ENCODE results near the gene DIAPH2. TPM values are rescaled to one million over a fixed set of nuclear protein-coding genes. Genes with fewer than 3 reads are reported as not detected.
A peak's percentile ranks its signal among the peaks of the same experiment; 100 is the strongest.

The DIAPH2 gene
- total and polyA plus RNA-seq, 2 donors (not counting 1 experiment from before 2014, with no cell fraction given) = 16.8 to 18.5 TPM

GRCh38 chrX:97050392-97050791 is 365.8 kb downstream of the DIAPH2 start:
- H3K27ac ChIP-seq (ENCODE audit: insufficient read depth, low read length) = no peak overlapping the region

GRCh38 chrX:97057349-97057909 is 372.8 kb downstream of the DIAPH2 start:
- no peak overlapping the region for H3K9ac ChIP-seq (ENCODE audit: insufficient read depth, low read length)
- no peak overlapping the region for H3K27ac ChIP-seq (ENCODE audit: insufficient read depth, low read length)
- H2AFZ ChIP-seq (ENCODE audit: low read length) = no peak overlapping the region
- no peak overlapping the region for H3K4me2 ChIP-seq (ENCODE audit: extremely low read depth, insufficient read depth, low read length)
- H3K27me3 ChIP-seq (ENCODE audit: control insufficient read depth, insufficient read depth, low read length) = no peaks in the 10 kb centered on the region
- no peaks in the 10 kb centered on the region for H3K9me3 ChIP-seq (ENCODE audit: control insufficient read depth, insufficient read depth, low read depth, low read length)
- no peaks in the 10 kb centered on the region for H3K4me1 ChIP-seq (ENCODE audit: control insufficient read depth, extremely low read depth, insufficient read depth, low read length)
- H3K4me3 ChIP-seq (replicated peaks in 1 of 4; ENCODE audit: control extremely low read depth in 1 of 4, insufficient read depth in 1 of 4, low read depth in 3 of 4, low read length in 4 of 4) = no peak overlapping the region
- peak in 1 of 2 donors; percentile 2 for DNase-seq (ENCODE audit: low read depth in 2 of 2)
- TF ChIP-seq CTCF (conservative IDR thresholded peaks at IDR 0.05 in 1 of 2, IDR thresholded peaks at IDR 0.05 in 1 of 2; ENCODE audit: low read depth in 1 of 2, low read length in 2 of 2) = no peak
- TF ChIP-seq EZH2 (IDR thresholded peaks at IDR 0.05; ENCODE audit: low read length, missing control alignments) = no peak
- H3K36me3 ChIP-seq (ENCODE audit: control insufficient read depth, insufficient read depth, low read length) = no peaks in the 10 kb centered on the region
- no peaks in the 10 kb centered on the region for H4K20me1 ChIP-seq (ENCODE audit: control insufficient read depth, extremely low read depth, insufficient read depth, low read length)
- no peaks in the 10 kb centered on the region for H3K79me2 ChIP-seq (ENCODE audit: control insufficient read depth, insufficient read depth, low read length)

More at GRCh38 chrX:97050392-97050791, 365.8 kb downstream of the DIAPH2 start:
- Histone ChIP-seq H3K79me2 (ENCODE audit: control insufficient read depth, insufficient read depth, low read length) (no peaks in the 10 kb centered on the region), H3K4me2 (ENCODE audit: extremely low read depth, insufficient read depth, low read length) (no peak overlapping the region), H3K9me3 (ENCODE audit: control insufficient read depth, insufficient read depth, low read depth, low read length) (no peaks in the 10 kb centered on the region), H3K27me3 (ENCODE audit: control insufficient read depth, insufficient read depth, low read length) (no peaks in the 10 kb centered on the region), H4K20me1 (ENCODE audit: control insufficient read depth, extremely low read depth, insufficient read depth, low read length) (no peaks in the 10 kb centered on the region), H3K36me3 (ENCODE audit: control insufficient read depth, insufficient read depth, low read length) (no peaks in the 10 kb centered on the region), H2AFZ (ENCODE audit: low read length) (no peak overlapping the region), H3K4me1 (ENCODE audit: control insufficient read depth, extremely low read depth, insufficient read depth, low read length) (no peaks in the 10 kb centered on the region), H3K4me3 (replicated peaks in 1 of 4; ENCODE audit: control extremely low read depth in 1 of 4, insufficient read depth in 1 of 4, low read depth in 3 of 4, low read length in 4 of 4) (no peak overlapping the region), H3K9ac (ENCODE audit: insufficient read depth, low read length) (no peak overlapping the region)
- peak; percentile 6 to 39 for DNase-seq (ENCODE audit: low read depth in 2 of 2)
- TF ChIP-seq EZH2 (IDR thresholded peaks at IDR 0.05; ENCODE audit: low read length, missing control alignments) (no peak), CTCF (conservative IDR thresholded peaks at IDR 0.05 in 1 of 2, IDR thresholded peaks at IDR 0.05 in 1 of 2; ENCODE audit: low read depth in 1 of 2, low read length in 2 of 2) (no peak)

- H2AFZ ChIP-seq (ENCODE audit: low read length) = no peak overlapping the region
- no peak overlapping the region for H3K27ac ChIP-seq (ENCODE audit: insufficient read depth, low read length)
- no peaks in the 10 kb centered on the region for H3K79me2 ChIP-seq (ENCODE audit: control insufficient read depth, insufficient read depth, low read length)
- H3K9ac ChIP-seq (ENCODE audit: insufficient read depth, low read length) = no peak overlapping the region
- no peaks in the 10 kb centered on the region for H3K4me1 ChIP-seq (ENCODE audit: control insufficient read depth, extremely low read depth, insufficient read depth, low read length)
- no peak overlapping the region for H3K4me2 ChIP-seq (ENCODE audit: extremely low read depth, insufficient read depth, low read length)
- no peaks in the 10 kb centered on the region for H4K20me1 ChIP-seq (ENCODE audit: control insufficient read depth, extremely low read depth, insufficient read depth, low read length)
- no peaks in the 10 kb centered on the region for H3K36me3 ChIP-seq (ENCODE audit: control insufficient read depth, insufficient read depth, low read length)
- TF ChIP-seq CTCF (conservative IDR thresholded peaks at IDR 0.05 in 1 of 2, IDR thresholded peaks at IDR 0.05 in 1 of 2; ENCODE audit: low read depth in 1 of 2, low read length in 2 of 2) (no peak), EZH2 (IDR thresholded peaks at IDR 0.05; ENCODE audit: low read length, missing control alignments) (no peak)
- no peaks in the 10 kb centered on the region for H3K27me3 ChIP-seq (ENCODE audit: control insufficient read depth, insufficient read depth, low read length)
- no peak overlapping the region for H3K4me3 ChIP-seq (replicated peaks in 1 of 4; ENCODE audit: control extremely low read depth in 1 of 4, insufficient read depth in 1 of 4, low read depth in 3 of 4, low read length in 4 of 4)
- H3K9me3 ChIP-seq (ENCODE audit: control insufficient read depth, insufficient read depth, low read depth, low read length) = no peaks in the 10 kb centered on the region
- DNase-seq (ENCODE audit: low read depth in 2 of 2) = no peak
Observed at GRCh38 chrX:97060020-97060419, 375.4 kb downstream of the DIAPH2 start.

Data from fibroblast of lung (primary cell).